ENCODE results near the gene MAOB. TPM values are rescaled to one million over a fixed set of nuclear protein-coding genes. Genes with fewer than 3 reads are reported as not detected.
"Not testable (repeated sequence)": the region's sequence is repeated elsewhere in the genome, so short reads cannot be mapped to it uniquely, and the experiment has no call there.

The MAOB gene
- total and polyA plus RNA-seq, 5 donors: 59.7 to 93.6 (median 79.7) TPM

- intact Hi-C loops (cut with DNase I): no loop called here
- 95% methylated on average over 1 of the region's 1 CpG for WGBS
Measured at GRCh38 chrX:43733699-43734098, 148.6 kb downstream of the MAOB start.

GRCh38 chrX:43731086-43731485, 151.2 kb downstream of the MAOB start:
- DNase-seq: no peak

More at GRCh38 chrX:43733699-43734098, 148.6 kb downstream of the MAOB start:
- H3K27me3 ChIP-seq (ENCODE audit: control insufficient read depth, insufficient read depth): no peaks in the 10 kb centered on the region
- no peak overlapping the region for H3K27ac ChIP-seq (ENCODE audit: low read length)
- ATAC-seq: no peak
- H3K9me3 ChIP-seq (ENCODE audit: control insufficient read depth, low read length): no peaks in the 10 kb centered on the region
- H3K4me3 ChIP-seq (ENCODE audit: low read length): no peak overlapping the region
- DNase-seq: no peak
- H3K4me1 ChIP-seq (ENCODE audit: control insufficient read depth, insufficient read depth, low read length): peaks cover 3% of the 10 kb centered on the region

GRCh38 chrX:43728966-43729365, 153.3 kb downstream of the MAOB start:
- Histone ChIP-seq H3K4me3 (ENCODE audit: low read length) (no peak overlapping the region), H3K27me3 (ENCODE audit: control insufficient read depth, insufficient read depth) (no peaks in the 10 kb centered on the region), H3K9me3 (ENCODE audit: control insufficient read depth, low read length) (no peaks in the 10 kb centered on the region), H3K27ac (ENCODE audit: low read length) (no peak overlapping the region), H3K4me1 (ENCODE audit: control insufficient read depth, insufficient read depth, low read length) (peaks cover 3% of the 10 kb centered on the region)
- DNase-seq (no peak), ATAC-seq (no peak)
- 82% methylated on average over 1 of the region's 1 CpG for WGBS
- intact Hi-C loops (cut with DNase I): no loop called here

More at GRCh38 chrX:43731086-43731485, 151.2 kb downstream of the MAOB start:
- Histone ChIP-seq H3K9me3 (ENCODE audit: control insufficient read depth, low read length) (no peaks in the 10 kb centered on the region), H3K4me3 (ENCODE audit: low read length) (no peak overlapping the region), H3K27ac (ENCODE audit: low read length) (no peak overlapping the region), H3K4me1 (ENCODE audit: control insufficient read depth, insufficient read depth, low read length) (peaks cover 6% of the 10 kb centered on the region), H3K27me3 (ENCODE audit: control insufficient read depth, insufficient read depth) (no peaks in the 10 kb centered on the region)
- 89% methylated on average over 7 of the region's 7 CpGs for WGBS
- intact Hi-C loops (cut with DNase I): no loop called here
- no peak for ATAC-seq

- peaks cover 3% of the 10 kb centered on the region for H3K4me1 ChIP-seq (ENCODE audit: control insufficient read depth, insufficient read depth, low read length)
- intact Hi-C loops (cut with DNase I): no loop called here
- WGBS: 48% methylated on average over 5 of the region's 5 CpGs
- ATAC-seq: no peak
- no peak overlapping the region for H3K4me3 ChIP-seq (ENCODE audit: low read length)
- no peaks in the 10 kb centered on the region for H3K27me3 ChIP-seq (ENCODE audit: control insufficient read depth, insufficient read depth)
- no peaks in the 10 kb centered on the region for H3K9me3 ChIP-seq (ENCODE audit: control insufficient read depth, low read length)
- no peak overlapping the region for H3K27ac ChIP-seq (ENCODE audit: low read length)
- no peak for DNase-seq
Measured at GRCh38 chrX:43728002-43728401, 154.2 kb downstream of the MAOB start.

- intact Hi-C loops (cut with DNase I); ATAC-seq; DNase-seq; H3K4me1 ChIP-seq (ENCODE audit: control insufficient read depth, insufficient read depth, low read length); H3K27me3 ChIP-seq (ENCODE audit: control insufficient read depth, insufficient read depth); H3K4me3 ChIP-seq (ENCODE audit: low read length); H3K9me3 ChIP-seq (ENCODE audit: control insufficient read depth, low read length); H3K27ac ChIP-seq (ENCODE audit: low read length): not testable (repeated sequence)
- WGBS: 91% methylated on average over 6 of the region's 6 CpGs
Measured at GRCh38 chrX:43727254-43727653, 155.0 kb downstream of the MAOB start.

GRCh38 chrX:43725227-43725626, 157.0 kb downstream of the MAOB start:
- 87% methylated on average over 5 of the region's 5 CpGs for WGBS
- intact Hi-C loops (cut with DNase I); ATAC-seq; H3K4me3 ChIP-seq (ENCODE audit: low read length); DNase-seq; H3K9me3 ChIP-seq (ENCODE audit: control insufficient read depth, low read length); H3K4me1 ChIP-seq (ENCODE audit: control insufficient read depth, insufficient read depth, low read length); H3K27me3 ChIP-seq (ENCODE audit: control insufficient read depth, insufficient read depth); H3K27ac ChIP-seq (ENCODE audit: low read length): not testable (repeated sequence)

GRCh38 chrX:43720961-43721360, 161.3 kb downstream of the MAOB start:
- no peak overlapping the region for H3K27ac ChIP-seq (ENCODE audit: low read length)
- no peaks in the 10 kb centered on the region for H3K27me3 ChIP-seq (ENCODE audit: control insufficient read depth, insufficient read depth)
- no peaks in the 10 kb centered on the region for H3K9me3 ChIP-seq (ENCODE audit: control insufficient read depth, low read length)
- H3K4me1 ChIP-seq (ENCODE audit: control insufficient read depth, insufficient read depth, low read length): no peaks in the 10 kb centered on the region
- intact Hi-C loops (cut with DNase I): no loop called here
- DNase-seq (no peak), ATAC-seq (no peak)
- no peak overlapping the region for H3K4me3 ChIP-seq (ENCODE audit: low read length)
- WGBS: 76% methylated on average over 1 of the region's 1 CpG

GRCh38 chrX:43720082-43720481, 162.2 kb downstream of the MAOB start:
- Histone ChIP-seq H3K4me1 (ENCODE audit: control insufficient read depth, insufficient read depth, low read length) (no peaks in the 10 kb centered on the region), H3K4me3 (ENCODE audit: low read length) (no peak overlapping the region), H3K27ac (ENCODE audit: low read length) (no peak overlapping the region), H3K27me3 (ENCODE audit: control insufficient read depth, insufficient read depth) (no peaks in the 10 kb centered on the region), H3K9me3 (ENCODE audit: control insufficient read depth, low read length) (no peaks in the 10 kb centered on the region)
- DNase-seq: no peak
- WGBS: 75% methylated on average over 3 of the region's 3 CpGs
- intact Hi-C loops (cut with DNase I): no loop called here
- no peak for ATAC-seq

- no peaks in the 10 kb centered on the region for H3K9me3 ChIP-seq (ENCODE audit: control insufficient read depth, low read length)
- DNase-seq (no peak), ATAC-seq (no peak)
- no peaks in the 10 kb centered on the region for H3K27me3 ChIP-seq (ENCODE audit: control insufficient read depth, insufficient read depth)
- H3K4me3 ChIP-seq (ENCODE audit: low read length): no peak overlapping the region
- H3K4me1 ChIP-seq (ENCODE audit: control insufficient read depth, insufficient read depth, low read length): no peaks in the 10 kb centered on the region
- intact Hi-C loops (cut with DNase I): no loop called here
- H3K27ac ChIP-seq (ENCODE audit: low read length): no peak overlapping the region
- WGBS: 85% methylated on average over 1 of the region's 1 CpG
Measured at GRCh38 chrX:43718956-43719355, 163.3 kb downstream of the MAOB start.

GRCh38 chrX:43718546-43718945, 163.7 kb downstream of the MAOB start:
- ATAC-seq: no peak
- DNase-seq: no peak
- H3K27ac ChIP-seq (ENCODE audit: low read length): no peak overlapping the region
- intact Hi-C loops (cut with DNase I): no loop called here
- no peak overlapping the region for H3K4me3 ChIP-seq (ENCODE audit: low read length)
- WGBS: 89% methylated on average over 6 of the region's 6 CpGs
- no peaks in the 10 kb centered on the region for H3K27me3 ChIP-seq (ENCODE audit: control insufficient read depth, insufficient read depth)
- no peaks in the 10 kb centered on the region for H3K4me1 ChIP-seq (ENCODE audit: control insufficient read depth, insufficient read depth, low read length)
- H3K9me3 ChIP-seq (ENCODE audit: control insufficient read depth, low read length): no peaks in the 10 kb centered on the region

- ATAC-seq (no peak), DNase-seq (no peak)
- H3K9me3 ChIP-seq (ENCODE audit: control insufficient read depth, low read length): no peaks in the 10 kb centered on the region
- 92% methylated on average over 1 of the region's 1 CpG for whole genome bisulfite sequencing
- no peaks in the 10 kb centered on the region for H3K4me1 ChIP-seq (ENCODE audit: control insufficient read depth, insufficient read depth, low read length)
- H3K27ac ChIP-seq (ENCODE audit: low read length): no peak overlapping the region
- intact Hi-C loops (cut with DNase I): no loop called here
- no peak overlapping the region for H3K4me3 ChIP-seq (ENCODE audit: low read length)
- H3K27me3 ChIP-seq (ENCODE audit: control insufficient read depth, insufficient read depth): no peaks in the 10 kb centered on the region
Measured at GRCh38 chrX:43718081-43718480, 164.2 kb downstream of the MAOB start.

- no peaks in the 10 kb centered on the region for H3K27me3 ChIP-seq (ENCODE audit: control insufficient read depth, insufficient read depth)
- no peaks in the 10 kb centered on the region for H3K4me1 ChIP-seq (ENCODE audit: control insufficient read depth, insufficient read depth, low read length)
- no peak overlapping the region for H3K4me3 ChIP-seq (ENCODE audit: low read length)
- H3K27ac ChIP-seq (ENCODE audit: low read length): no peak overlapping the region
- ATAC-seq (no peak), DNase-seq (no peak)
- WGBS: 91% methylated on average over 1 of the region's 1 CpG
- intact Hi-C loops (cut with DNase I): no loop called here
- H3K9me3 ChIP-seq (ENCODE audit: control insufficient read depth, low read length): no peaks in the 10 kb centered on the region
Measured at GRCh38 chrX:43717161-43717560, 165.1 kb downstream of the MAOB start.

Measured in right cardiac atrium (tissue), 5 donors.